GM18507 (cell line): Measurements from ENCODE around the gene ESCO1.
"Not testable (repeated sequence)": the region's sequence is repeated elsewhere in the genome, so short reads cannot be mapped to it uniquely, and the experiment has no call there.

Source experiments
- DNase-seq: peaks from one replicate; pipeline ENCODE4 v3.0.0; 2011; ENCODE audit warnings: low read depth; ENCODE audit not compliant: insufficient read length; ENCODE audit errors: extremely low spot score
- FAIRE-seq: peaks from 2 replicates; lab custom pipeline; 2011; peaks lifted over from hg19 to GRCh38; lab: Jason Lieb, UNC

The ESCO1 gene, protein sequence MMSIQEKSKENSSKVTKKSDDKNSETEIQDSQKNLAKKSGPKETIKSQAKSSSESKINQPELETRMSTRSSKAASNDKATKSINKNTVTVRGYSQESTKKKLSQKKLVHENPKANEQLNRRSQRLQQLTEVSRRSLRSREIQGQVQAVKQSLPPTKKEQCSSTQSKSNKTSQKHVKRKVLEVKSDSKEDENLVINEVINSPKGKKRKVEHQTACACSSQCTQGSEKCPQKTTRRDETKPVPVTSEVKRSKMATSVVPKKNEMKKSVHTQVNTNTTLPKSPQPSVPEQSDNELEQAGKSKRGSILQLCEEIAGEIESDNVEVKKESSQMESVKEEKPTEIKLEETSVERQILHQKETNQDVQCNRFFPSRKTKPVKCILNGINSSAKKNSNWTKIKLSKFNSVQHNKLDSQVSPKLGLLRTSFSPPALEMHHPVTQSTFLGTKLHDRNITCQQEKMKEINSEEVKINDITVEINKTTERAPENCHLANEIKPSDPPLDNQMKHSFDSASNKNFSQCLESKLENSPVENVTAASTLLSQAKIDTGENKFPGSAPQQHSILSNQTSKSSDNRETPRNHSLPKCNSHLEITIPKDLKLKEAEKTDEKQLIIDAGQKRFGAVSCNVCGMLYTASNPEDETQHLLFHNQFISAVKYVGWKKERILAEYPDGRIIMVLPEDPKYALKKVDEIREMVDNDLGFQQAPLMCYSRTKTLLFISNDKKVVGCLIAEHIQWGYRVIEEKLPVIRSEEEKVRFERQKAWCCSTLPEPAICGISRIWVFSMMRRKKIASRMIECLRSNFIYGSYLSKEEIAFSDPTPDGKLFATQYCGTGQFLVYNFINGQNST

DNA sequence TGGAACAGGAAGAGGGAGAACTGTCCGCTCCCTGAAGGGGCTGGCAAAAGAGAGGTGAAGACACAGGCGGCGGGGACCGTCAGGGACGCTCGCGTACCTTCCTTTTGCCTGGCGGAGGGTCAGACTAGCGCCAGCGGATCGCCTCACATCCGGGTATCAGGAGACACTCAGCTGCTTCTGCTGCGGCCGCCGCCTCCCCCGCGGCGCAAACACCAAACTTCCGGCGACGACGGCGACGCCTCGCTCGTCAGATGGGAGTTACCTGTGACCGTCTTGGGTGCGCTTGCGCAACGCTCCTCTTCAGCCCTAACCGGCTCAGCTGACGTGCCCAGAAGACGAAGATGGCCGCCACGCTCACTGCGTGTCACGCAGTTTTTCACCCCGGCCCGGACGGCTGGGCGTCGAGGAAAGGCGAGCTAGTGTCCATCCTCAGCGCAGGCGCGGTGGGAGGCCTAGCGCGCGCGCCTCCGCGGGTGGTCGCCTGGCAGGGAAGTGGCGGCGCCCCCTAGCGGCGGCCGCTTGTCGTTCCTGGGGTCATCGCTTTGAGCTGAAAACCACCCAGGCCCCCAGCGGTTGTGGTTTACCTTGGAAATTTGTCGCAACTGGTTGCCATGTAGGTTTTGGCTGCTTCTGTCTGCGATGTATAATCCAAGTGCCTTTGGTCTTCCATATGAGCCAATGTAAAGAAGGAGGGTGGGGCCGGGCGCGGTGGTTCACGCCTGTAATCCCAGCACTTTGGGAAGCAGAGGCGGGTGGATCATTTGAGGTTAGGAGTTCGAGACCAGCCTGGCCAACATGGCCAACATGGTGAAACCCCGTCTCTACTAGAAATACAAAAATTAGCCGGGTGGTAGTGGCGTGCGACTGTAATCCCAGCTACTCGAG, at the start of gene ESCO1:
TSS of gene ESCO1 (minus strand) at position 179 of the 885 bp plus-strand sequence. CDS start 25,861 bp downstream, outside the sequence.
- DNase-seq (peak; percentile 87), FAIRE-seq (peak; percentile 97)

DNA sequence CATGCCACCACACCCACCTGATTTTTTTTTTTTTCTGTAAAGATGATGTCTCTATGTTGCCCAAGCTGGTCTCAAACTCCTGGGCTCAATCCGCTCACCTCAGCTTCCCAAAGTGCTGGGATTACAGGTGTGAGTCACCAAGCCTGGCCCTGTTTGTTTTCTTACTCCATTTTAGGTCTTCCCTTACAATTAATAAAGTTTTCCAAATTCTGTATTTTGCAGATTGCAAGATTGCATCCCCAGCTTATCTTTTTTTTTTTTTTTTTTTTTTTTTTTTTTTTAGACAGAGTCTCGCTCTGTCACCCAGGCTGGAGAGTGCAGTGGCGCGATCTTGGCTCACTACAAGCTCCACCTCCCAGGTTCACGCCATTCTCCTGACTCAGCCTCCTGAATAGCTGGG, 39.9 kb upstream of the ESCO1 start:
- not testable (repeated sequence) for DNase-seq, FAIRE-seq

- DNase-seq (no peak), FAIRE-seq (no peak)
Measured at GRCh38 chr18:21638822-21639221, 38.3 kb upstream of the ESCO1 start.

- no peak for DNase-seq
Measured at GRCh38 chr18:21636769-21637168, 36.3 kb upstream of the ESCO1 start.

DNA sequence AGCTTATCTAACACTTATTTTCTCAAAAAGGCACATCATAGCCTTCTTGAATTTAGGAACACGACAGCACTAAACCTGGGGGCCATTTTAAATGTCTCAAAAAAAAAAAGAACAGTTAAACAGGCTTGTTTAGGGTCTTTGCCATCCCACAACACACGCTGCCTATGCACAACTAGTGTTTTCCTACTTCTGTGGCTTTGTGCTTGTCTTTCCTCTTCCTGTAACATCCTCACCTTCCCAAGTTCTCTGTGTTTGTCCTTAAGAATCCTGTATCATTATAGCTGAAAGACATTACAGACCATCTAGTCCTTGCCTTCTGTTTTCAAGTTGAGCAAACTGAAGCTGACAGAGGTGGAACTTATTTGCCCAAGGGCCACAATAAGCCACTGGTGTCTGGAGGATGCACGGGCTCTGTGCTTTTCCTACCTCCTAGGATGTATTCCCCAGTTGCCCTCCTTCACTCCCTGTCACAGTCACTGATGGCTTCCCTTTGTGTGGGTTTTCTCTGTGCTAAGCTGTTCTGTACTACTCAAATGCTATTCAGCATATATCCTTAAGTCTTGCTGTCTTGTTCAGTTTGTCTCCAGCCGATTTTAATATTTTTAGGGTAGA, 34.2 kb upstream of the ESCO1 start:
- no peak for DNase-seq
- FAIRE-seq, result no peak

More at GRCh38 chr18:21636769-21637168, 36.3 kb upstream of the ESCO1 start:
- FAIRE-seq, result no peak

GRCh38 chr18:21632393-21632792, 31.9 kb upstream of the ESCO1 start:
- FAIRE-seq, result no peak
- no peak for DNase-seq

GRCh38 chr18:21629089-21629832, 28.8 kb upstream of the ESCO1 start:
- no peak for DNase-seq
- FAIRE-seq, result peak; percentile 95

GRCh38 chr18:21621640-21622039, 21.1 kb upstream of the ESCO1 start:
- DNase-seq, FAIRE-seq: not testable (repeated sequence)

DNA sequence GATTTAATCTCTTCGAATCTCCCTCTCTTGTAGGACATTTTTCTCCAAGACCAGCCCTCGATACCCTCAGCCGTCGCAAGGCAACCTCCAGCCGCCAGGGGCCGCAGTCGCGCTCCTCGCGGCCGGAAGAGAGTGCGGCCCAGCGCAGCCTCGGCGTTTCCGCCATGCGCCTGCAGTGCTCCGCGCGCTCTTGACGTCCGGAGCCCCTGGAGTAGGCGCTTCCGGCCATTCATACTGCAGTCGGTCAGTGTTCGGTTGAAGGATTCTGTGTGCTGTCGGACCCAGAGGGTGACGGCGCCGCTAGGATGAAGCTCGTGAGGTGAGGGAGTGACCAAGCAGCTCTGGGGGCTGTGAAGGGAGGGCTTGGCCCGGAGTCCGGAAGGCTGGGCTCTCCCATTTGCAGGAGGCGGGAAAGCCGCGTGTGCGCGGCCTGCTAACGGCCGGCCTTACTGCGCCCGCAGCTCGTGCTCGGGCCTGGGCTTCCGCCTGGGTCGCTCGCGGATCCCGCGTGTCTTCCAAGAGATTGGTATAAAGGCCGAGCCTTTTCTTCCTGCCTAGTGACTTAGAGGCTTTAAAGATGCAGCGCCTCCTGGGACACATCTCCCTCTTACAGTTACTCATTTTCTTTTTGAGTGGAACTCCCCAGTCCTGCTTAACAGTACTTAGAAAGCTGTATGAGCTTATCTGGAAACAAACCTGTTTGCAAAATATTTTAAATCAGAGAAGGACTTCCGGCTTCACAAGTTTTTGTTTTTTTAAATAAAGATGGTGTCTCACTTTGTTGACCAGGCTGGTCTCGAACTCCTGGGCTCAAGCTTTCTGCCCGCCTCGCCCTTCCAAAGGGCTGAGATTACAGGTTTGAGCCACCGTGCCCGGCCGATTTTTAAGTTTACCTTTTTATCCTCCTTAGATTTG, 11.9 kb upstream of the ESCO1 start, which contains the start of gene SNRPD1:
TSS of gene SNRPD1 (plus strand) at position 190 of the 915 bp plus-strand sequence. CDS start at position 306, 116 bp downstream.
- DNase-seq, result peak; percentile 92
- peak; percentile 89 for FAIRE-seq

GRCh38 chr18:21611401-21612124, 11.1 kb upstream of the ESCO1 start:
- FAIRE-seq, DNase-seq: not testable (repeated sequence)

DNA sequence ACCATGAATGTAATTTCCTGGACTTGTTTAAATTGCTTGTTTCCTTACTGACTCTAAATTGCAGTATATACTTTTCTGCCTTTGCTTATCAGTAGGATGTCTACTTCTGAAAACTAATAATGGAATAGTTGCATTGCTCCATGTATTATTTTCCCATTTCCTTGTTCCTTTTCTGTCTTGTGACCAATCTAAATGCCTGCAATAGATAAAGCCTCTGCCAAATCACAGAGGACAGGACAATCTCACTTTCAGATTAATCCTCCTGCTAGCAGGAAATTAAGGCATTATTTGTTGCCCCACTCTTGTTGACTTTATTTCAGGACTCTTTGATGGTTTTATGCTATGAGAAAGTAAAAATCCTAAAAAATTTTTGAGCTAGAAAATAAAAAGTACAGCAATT, 4.7 kb upstream of the ESCO1 start:
- FAIRE-seq (no peak), DNase-seq (no peak)

- FAIRE-seq, result peak; percentile 76
Measured at GRCh38 chr18:21604671-21605070, 4.2 kb upstream of the ESCO1 start.

DNA sequence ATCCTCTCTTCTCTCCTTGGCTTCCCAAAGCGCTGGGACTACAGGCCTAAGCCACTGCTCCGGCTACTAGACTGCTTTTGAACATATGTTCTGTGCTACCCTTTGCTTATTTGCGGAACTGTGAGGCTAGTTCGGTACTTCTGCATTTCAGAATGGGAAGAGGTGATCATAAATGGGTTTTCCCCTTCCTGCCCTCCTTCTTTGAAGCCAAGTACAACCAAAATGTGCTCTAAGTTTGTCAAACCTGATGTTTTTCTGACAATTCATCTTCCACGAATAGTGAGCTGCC, 1.7 kb upstream of the ESCO1 start:
- peak; percentile 50 for FAIRE-seq

More at GRCh38 chr18:21604671-21605070, 4.2 kb upstream of the ESCO1 start:
- DNase-seq, result no peak

GRCh38 chr18:21599585-21600525, 649 bp downstream of the ESCO1 start:
- peak; percentile 59 for FAIRE-seq
- peak; percentile 42 for DNase-seq

More for the DNA sequence above, 1.7 kb upstream of the ESCO1 start:
- DNase-seq, result no peak

DNA sequence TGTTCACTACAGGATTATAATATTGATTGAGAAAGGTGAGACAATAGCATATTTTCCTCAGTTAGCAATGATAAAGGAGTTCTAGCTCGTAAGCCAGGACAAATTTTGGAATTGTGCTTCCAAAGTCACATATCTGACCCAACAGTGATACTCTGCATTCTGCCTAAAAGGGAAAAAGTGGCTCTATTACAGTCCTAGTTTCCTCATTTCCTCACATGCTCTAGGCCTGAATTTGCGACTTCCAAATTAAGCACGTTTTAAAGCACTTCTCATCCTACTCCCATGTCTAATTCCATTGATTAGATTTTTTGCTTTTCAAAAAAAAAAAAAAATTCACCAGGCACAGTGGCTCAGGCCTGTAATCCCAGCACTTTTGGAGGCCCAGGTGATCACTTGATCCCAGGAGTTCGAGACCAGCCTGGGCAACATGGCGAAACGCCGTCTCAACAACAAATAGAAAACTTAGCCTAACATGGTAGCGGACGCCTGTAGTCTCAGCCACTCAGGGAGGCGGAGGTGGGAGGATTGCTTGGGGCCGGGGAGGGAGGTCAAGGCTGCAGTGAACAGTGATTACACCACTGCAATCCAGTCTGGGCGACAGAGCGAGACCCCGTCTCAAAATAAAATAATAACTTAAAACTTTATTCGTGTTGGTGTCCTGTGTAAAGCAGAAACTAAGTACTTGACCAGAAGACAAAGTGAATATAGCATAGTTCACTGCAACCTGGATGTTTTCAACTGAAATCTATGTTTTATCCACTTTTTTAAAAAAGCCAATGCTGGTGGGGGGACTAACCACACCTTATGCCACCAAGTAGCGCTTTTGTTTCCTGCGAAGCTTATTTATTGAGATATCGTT, 1.5 kb downstream of the ESCO1 start:
- DNase-seq (no peak), FAIRE-seq (no peak)
